ENCODE measurements around the gene MAP3K20. TPM values are rescaled to one million over a fixed set of nuclear protein-coding genes. Genes with fewer than 3 reads are reported as not detected.
"Not testable (repeated sequence)": the region's sequence is repeated elsewhere in the genome, so short reads cannot be mapped to it uniquely, and the experiment has no call there.

MAP3K20 gene
- polyA plus RNA-seq, 6 donors from 2014 or later = 6.0 to 15.4 (median 9.6) TPM

GRCh38 chr2:173150963-173151362 is 75.3 kb downstream of the MAP3K20 start:
- H3K36me3 Mint-ChIP-seq = peaks cover 2 to 4% of the 10 kb centered on the region in 2 donors
- H3K27me3 Mint-ChIP-seq = no peaks in the 10 kb centered on the region
- H3K4me3 Mint-ChIP-seq = no peak overlapping the region
- no peaks in the 10 kb centered on the region for H3K9me3 Mint-ChIP-seq
- no peak for ATAC-seq (ENCODE audit: low read depth in 2 of 2)
- H3K27ac Mint-ChIP-seq = no peak overlapping the region
- no peak for DNase-seq
- peaks cover 0 to 8% (median 0%) of the 10 kb centered on the region in 3 donors for H3K4me1 Mint-ChIP-seq

- H3K27ac Mint-ChIP-seq = peak overlapping the region in 1 of 6 donors; percentile 46
- H3K4me3 Mint-ChIP-seq = no peak overlapping the region
- no peak for DNase-seq
Measured at GRCh38 chr2:173151671-173152401, 76.2 kb downstream of the MAP3K20 start.

GRCh38 chr2:173153301-173153885 is 77.7 kb downstream of the MAP3K20 start:
- no peak for DNase-seq
- H3K27me3 Mint-ChIP-seq = no peaks in the 10 kb centered on the region
- peaks cover 0 to 8% (median 0%) of the 10 kb centered on the region in 3 donors for H3K4me1 Mint-ChIP-seq
- H3K9me3 Mint-ChIP-seq = no peaks in the 10 kb centered on the region
- ATAC-seq (ENCODE audit: low read depth in 2 of 2) = no peak
- H3K27ac Mint-ChIP-seq = no peak overlapping the region
- H3K36me3 Mint-ChIP-seq = peaks cover 7 to 8% of the 10 kb centered on the region in 2 donors
- no peak overlapping the region for H3K4me3 Mint-ChIP-seq

More at GRCh38 chr2:173151671-173152401, 76.2 kb downstream of the MAP3K20 start:
- Mint-ChIP-seq H3K9me3 (no peaks in the 10 kb centered on the region), H3K4me1 (peaks cover 0 to 8% (median 0%) of the 10 kb centered on the region in 3 donors), H3K27me3 (no peaks in the 10 kb centered on the region), H3K36me3 (peaks cover 7 to 8% of the 10 kb centered on the region in 2 donors)
- ATAC-seq (ENCODE audit: low read depth in 2 of 2) = no peak

- H3K27me3 Mint-ChIP-seq = no peaks in the 10 kb centered on the region
- H3K36me3 Mint-ChIP-seq = peaks cover 7 to 8% of the 10 kb centered on the region in 2 donors
- no peak overlapping the region for H3K27ac Mint-ChIP-seq
- H3K4me1 Mint-ChIP-seq = peaks cover 0 to 6% (median 0%) of the 10 kb centered on the region in 3 donors
- no peak overlapping the region for H3K4me3 Mint-ChIP-seq
- ATAC-seq (ENCODE audit: low read depth in 2 of 2) (no peak), DNase-seq (no peak)
- no peaks in the 10 kb centered on the region for H3K9me3 Mint-ChIP-seq
Measured at GRCh38 chr2:173157676-173158293, 82.1 kb downstream of the MAP3K20 start.

GRCh38 chr2:173159791-173160463 is 84.3 kb downstream of the MAP3K20 start:
- Mint-ChIP-seq H3K9me3 (peaks cover 0 to 14% (median 4%) of the 10 kb centered on the region in 7 donors), H3K27me3 (no peaks in the 10 kb centered on the region), H3K4me3 (no peak overlapping the region), H3K4me1 (peaks cover 0 to 6% (median 0%) of the 10 kb centered on the region in 3 donors), H3K36me3 (peaks cover 7 to 8% of the 10 kb centered on the region in 2 donors), H3K27ac (no peak overlapping the region)
- ATAC-seq (ENCODE audit: low read depth in 2 of 2) (no peak), DNase-seq (no peak)

- H3K27ac Mint-ChIP-seq = no peak overlapping the region
- H3K4me1 Mint-ChIP-seq = peaks cover 0 to 6% (median 0%) of the 10 kb centered on the region in 3 donors
- H3K36me3 Mint-ChIP-seq = peaks cover 7 to 8% of the 10 kb centered on the region in 2 donors
- no peak overlapping the region for H3K4me3 Mint-ChIP-seq
- DNase-seq (no peak), ATAC-seq (ENCODE audit: low read depth in 2 of 2) (no peak)
- H3K27me3 Mint-ChIP-seq = no peaks in the 10 kb centered on the region
- H3K9me3 Mint-ChIP-seq = peaks cover 0 to 14% (median 4%) of the 10 kb centered on the region in 7 donors
Measured at GRCh38 chr2:173160618-173161017, 85.0 kb downstream of the MAP3K20 start.

GRCh38 chr2:173161040-173161439 is 85.4 kb downstream of the MAP3K20 start:
- peaks cover 4 to 5% of the 10 kb centered on the region in 2 donors for H3K36me3 Mint-ChIP-seq
- ATAC-seq (ENCODE audit: low read depth in 2 of 2) (no peak), DNase-seq (no peak)
- H3K4me3 Mint-ChIP-seq = no peak overlapping the region
- no peak overlapping the region for H3K27ac Mint-ChIP-seq
- peaks cover 0 to 14% (median 4%) of the 10 kb centered on the region in 7 donors for H3K9me3 Mint-ChIP-seq
- H3K4me1 Mint-ChIP-seq = peaks cover 0 to 6% (median 0%) of the 10 kb centered on the region in 3 donors
- H3K27me3 Mint-ChIP-seq = no peaks in the 10 kb centered on the region

- H3K27ac Mint-ChIP-seq = peak overlapping the region in 1 of 6 donors; percentile 6
- peaks cover 0 to 14% (median 4%) of the 10 kb centered on the region in 7 donors for H3K9me3 Mint-ChIP-seq
- peaks cover 0 to 6% (median 0%) of the 10 kb centered on the region in 3 donors for H3K4me1 Mint-ChIP-seq
- DNase-seq (no peak), ATAC-seq (ENCODE audit: low read depth in 2 of 2) (no peak)
- H3K27me3 Mint-ChIP-seq = no peaks in the 10 kb centered on the region
- H3K36me3 Mint-ChIP-seq = peaks cover 0 to under 1% of the 10 kb centered on the region in 2 donors
- no peak overlapping the region for H3K4me3 Mint-ChIP-seq
Measured at GRCh38 chr2:173161507-173161906, 85.9 kb downstream of the MAP3K20 start.

- DNase-seq; ATAC-seq (ENCODE audit: low read depth in 2 of 2); H3K4me1 Mint-ChIP-seq; H3K27ac Mint-ChIP-seq; H3K27me3 Mint-ChIP-seq; H3K36me3 Mint-ChIP-seq; H3K4me3 Mint-ChIP-seq: not testable (repeated sequence)
- H3K9me3 Mint-ChIP-seq = peaks cover 0 to 14% (median 4%) of the 10 kb centered on the region in 7 donors
Measured at GRCh38 chr2:173163357-173163756, 87.7 kb downstream of the MAP3K20 start.

GRCh38 chr2:173164396-173164795 is 88.8 kb downstream of the MAP3K20 start:
- no peak for DNase-seq
- H3K36me3 Mint-ChIP-seq = no peaks in the 10 kb centered on the region
- peaks cover 0 to 14% (median 4%) of the 10 kb centered on the region in 7 donors for H3K9me3 Mint-ChIP-seq
- H3K27me3 Mint-ChIP-seq = no peaks in the 10 kb centered on the region
- H3K4me1 Mint-ChIP-seq = peaks cover 0 to 1% (median 0%) of the 10 kb centered on the region in 3 donors
- H3K27ac Mint-ChIP-seq = no peak overlapping the region
- no peak for ATAC-seq (ENCODE audit: low read depth in 2 of 2)
- no peak overlapping the region for H3K4me3 Mint-ChIP-seq

GRCh38 chr2:173165443-173166238 is 90.0 kb downstream of the MAP3K20 start:
- Mint-ChIP-seq H3K4me1 (no peaks in the 10 kb centered on the region), H3K27ac (no peak overlapping the region), H3K36me3 (no peaks in the 10 kb centered on the region), H3K27me3 (no peaks in the 10 kb centered on the region), H3K4me3 (no peak overlapping the region), H3K9me3 (peaks cover 0 to 14% (median 4%) of the 10 kb centered on the region in 7 donors)
- DNase-seq (no peak), ATAC-seq (ENCODE audit: low read depth in 2 of 2) (no peak)

- Mint-ChIP-seq H3K9me3 (peaks cover 0 to 7% (median 2%) of the 10 kb centered on the region in 7 donors), H3K27me3 (no peaks in the 10 kb centered on the region), H3K4me1 (no peaks in the 10 kb centered on the region), H3K4me3 (no peak overlapping the region), H3K36me3 (peaks cover 5 to 11% of the 10 kb centered on the region in 2 donors), H3K27ac (no peak overlapping the region)
- ATAC-seq (ENCODE audit: low read depth in 2 of 2) (no peak), DNase-seq (no peak)
Measured at GRCh38 chr2:173171321-173171720, 95.7 kb downstream of the MAP3K20 start.
